Immature natural killer cell (primary cell): ENCODE measurements around the gene CENPS. TPM values are rescaled to one million over a fixed set of nuclear protein-coding genes. Genes with fewer than 3 reads are reported as not detected.
A peak's percentile ranks its signal among the peaks of the same experiment; 100 is the strongest.
"Not testable (repeated sequence)": the region's sequence is repeated elsewhere in the genome, so short reads cannot be mapped to it uniquely, and the experiment has no call there.

Experiments used
- DNase-seq, 3 donors: peaks; one replicate each; pipeline ENCODE4 v3.0.0; 2022; ENCODE audit warnings: mixed read lengths in 1 of 3
- H3K27ac Mint-ChIP-seq, 6 donors: one replicate each; pipeline ENCODE4 v1.8.0; 2020; ENCODE audit warnings: mixed read lengths in 6 of 6, mild to moderate bottlenecking in 5 of 6, inconsistent platforms in 4 of 6, moderate library complexity in 3 of 6
- H3K27me3 Mint-ChIP-seq, 3 donors: one replicate each; pipeline ENCODE4 v1.8.0; 2020 to 2021; ENCODE audit warnings: low read depth in 3 of 3, mild to moderate bottlenecking in 3 of 3, mixed read lengths in 3 of 3, moderate library complexity in 3 of 3, inconsistent platforms in 1 of 3
- H3K36me3 Mint-ChIP-seq, 3 donors: one replicate each; pipeline ENCODE4 v1.8.0; 2020; ENCODE audit warnings: mixed read lengths in 3 of 3, inconsistent platforms in 2 of 3, mild to moderate bottlenecking in 2 of 3
- H3K4me1 Mint-ChIP-seq, 2 donors: one replicate each; pipeline ENCODE4 v1.8.0; 2020; ENCODE audit warnings: inconsistent platforms in 2 of 2, mild to moderate bottlenecking in 2 of 2, mixed read lengths in 2 of 2, moderate library complexity in 1 of 2
- H3K4me3 Mint-ChIP-seq, 5 donors: one replicate each; pipeline ENCODE4 v1.8.0; 2020; ENCODE audit warnings: mild to moderate bottlenecking in 5 of 5, mixed read lengths in 5 of 5, inconsistent platforms in 3 of 5, moderate library complexity in 3 of 5
- H3K9me3 Mint-ChIP-seq, 6 donors: one replicate each; pipeline ENCODE4 v1.8.0; 2020; ENCODE audit warnings: mild to moderate bottlenecking in 6 of 6, mixed read lengths in 6 of 6, inconsistent platforms in 4 of 6, moderate library complexity in 3 of 6
- polyA plus RNA-seq, 3 donors: library from polyadenylated mRNA; unstranded; fragments of 300-500 nt; fragmentation: Illumina TruSeq; gene quantifications; one replicate each; pipeline ENCODE4 v1.2.3, GENCODE V29; 2021

CENPS gene
- polyA plus RNA-seq, 3 donors from 2014 or later: 7.8 to 12.1 (median 8.1) TPM

DNA sequence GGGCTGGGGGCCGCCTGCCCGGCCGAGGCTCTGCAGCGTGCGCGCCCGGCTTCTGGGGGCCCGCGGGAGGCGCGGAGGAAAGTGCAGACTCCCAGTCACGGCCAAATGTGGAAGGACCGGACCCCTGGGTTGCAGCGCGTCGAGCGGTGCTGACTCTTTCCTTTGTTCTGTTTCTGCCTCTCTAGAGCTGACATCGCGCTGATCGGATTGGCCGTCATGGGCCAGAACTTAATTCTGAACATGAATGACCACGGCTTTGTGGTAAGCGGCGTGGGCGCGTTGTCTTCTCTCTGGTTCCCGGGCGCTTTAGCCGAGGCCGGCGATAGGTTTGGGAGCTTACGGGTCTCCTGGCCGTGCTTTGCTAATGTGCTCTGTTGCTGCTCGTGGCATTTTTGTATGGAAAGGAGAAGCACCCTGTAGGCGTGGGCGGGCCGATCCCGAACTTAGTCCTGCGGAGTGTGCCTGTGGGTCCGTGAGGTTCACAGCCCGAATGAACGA is 30.7 kb upstream of the CENPS start:
- no peaks in the 10 kb centered on the region for H3K9me3 Mint-ChIP-seq
- H3K36me3 Mint-ChIP-seq: peaks cover 8 to 17% (median 10%) of the 10 kb centered on the region in 3 donors
- H3K4me1 Mint-ChIP-seq: peaks cover 21 to 26% of the 10 kb centered on the region in 2 donors
- H3K4me3 Mint-ChIP-seq: peak overlapping the region; percentile 86 to 94 (median 91)
- peaks cover 0 to 6% (median 3%) of the 10 kb centered on the region in 3 donors for H3K27me3 Mint-ChIP-seq
- peak overlapping the region; percentile 56 to 82 (median 78) for H3K27ac Mint-ChIP-seq
- no peak for DNase-seq

DNA sequence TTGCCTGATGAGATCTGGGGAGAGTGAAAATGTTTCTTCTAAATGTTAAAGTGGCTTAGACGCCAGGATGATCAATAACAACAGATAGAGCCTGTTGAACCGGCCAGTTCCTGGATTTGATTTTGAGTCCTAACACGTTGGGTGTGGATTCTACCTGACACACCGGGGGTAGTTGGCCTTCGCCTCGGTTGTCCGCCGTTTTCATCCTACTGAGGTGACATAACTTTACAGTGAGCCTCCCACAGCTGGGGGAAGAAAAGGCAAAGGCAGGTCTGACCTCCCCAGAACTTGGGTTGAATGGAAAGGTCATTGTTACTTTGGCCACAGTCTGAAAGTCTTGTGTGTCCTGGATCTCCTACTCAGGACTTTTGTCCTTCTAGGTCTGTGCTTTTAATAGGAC is 30.2 kb upstream of the CENPS start:
- H3K4me1 Mint-ChIP-seq: peaks cover 21 to 26% of the 10 kb centered on the region in 2 donors
- peak overlapping the region; percentile 86 to 94 (median 91) for H3K4me3 Mint-ChIP-seq
- H3K9me3 Mint-ChIP-seq: no peaks in the 10 kb centered on the region
- peaks cover 8 to 17% (median 12%) of the 10 kb centered on the region in 3 donors for H3K36me3 Mint-ChIP-seq
- peaks cover 0 to 6% (median 3%) of the 10 kb centered on the region in 3 donors for H3K27me3 Mint-ChIP-seq
- H3K27ac Mint-ChIP-seq: peak overlapping the region in 4 of 6 donors; percentile 72 to 82 (median 79)
- no peak for DNase-seq

- DNase-seq: no peak
- peaks cover 0 to 4% (median 3%) of the 10 kb centered on the region in 3 donors for H3K27me3 Mint-ChIP-seq
- H3K9me3 Mint-ChIP-seq: no peaks in the 10 kb centered on the region
- H3K4me3 Mint-ChIP-seq: no peak overlapping the region
- H3K36me3 Mint-ChIP-seq: peaks cover 8 to 17% (median 12%) of the 10 kb centered on the region in 3 donors
- peaks cover 21 to 26% of the 10 kb centered on the region in 2 donors for H3K4me1 Mint-ChIP-seq
- no peak overlapping the region for H3K27ac Mint-ChIP-seq
Observed at GRCh38 chr1:10401281-10401680, 29.0 kb upstream of the CENPS start.

DNA sequence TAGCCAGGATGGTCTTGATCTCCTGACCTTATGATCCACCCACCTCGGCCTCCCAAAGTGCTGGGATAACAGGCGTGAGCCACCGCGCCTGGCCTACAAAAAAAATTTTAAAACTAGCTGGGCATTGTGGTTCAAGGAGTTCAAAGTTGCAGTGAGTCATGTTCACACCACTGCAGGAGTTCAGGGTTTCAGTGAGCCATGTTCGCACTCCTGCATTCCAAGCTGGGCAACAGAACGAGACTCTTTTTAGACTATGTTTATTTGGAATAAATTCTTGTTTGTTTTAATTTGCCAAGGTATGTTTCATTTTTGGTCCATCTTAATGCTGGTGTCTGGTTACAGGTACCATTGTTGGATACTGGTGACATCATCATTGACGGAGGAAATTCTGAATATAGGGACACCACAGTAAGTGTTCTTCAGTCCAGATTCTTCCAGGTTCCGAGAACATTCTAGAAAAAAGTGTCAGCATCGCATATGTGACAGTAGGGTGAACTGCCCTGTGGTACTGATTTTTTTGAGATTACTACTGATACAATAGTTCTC is 27.4 kb upstream of the CENPS start:
- Mint-ChIP-seq H3K9me3 (no peaks in the 10 kb centered on the region), H3K4me1 (peaks cover 20% of the 10 kb centered on the region in 2 donors), H3K27me3 (peaks cover 0 to 4% (median 3%) of the 10 kb centered on the region in 3 donors), H3K27ac (no peak overlapping the region), H3K4me3 (no peak overlapping the region), H3K36me3 (peaks cover 8 to 28% (median 17%) of the 10 kb centered on the region in 3 donors)
- DNase-seq: no peak

DNA sequence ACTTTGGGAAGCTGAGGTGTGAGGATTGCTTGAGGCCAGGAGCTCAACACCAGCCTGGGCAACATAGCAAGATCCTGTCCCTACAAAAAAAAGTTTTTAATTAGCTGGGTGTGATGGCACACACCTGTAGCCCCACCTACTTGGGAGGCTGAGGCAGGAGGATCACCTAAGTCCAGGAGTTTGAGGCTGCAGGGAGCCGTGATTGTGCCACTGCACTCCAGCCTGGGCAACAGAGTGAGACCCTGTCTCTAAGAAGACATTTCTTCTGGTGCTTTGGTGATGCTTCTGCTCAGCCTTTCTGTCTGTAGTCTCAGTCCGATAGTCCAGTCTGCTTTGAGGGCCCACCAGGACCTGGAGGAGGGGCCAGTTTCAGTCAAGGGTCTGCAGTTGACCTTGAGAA is 23.0 kb upstream of the CENPS start:
- Mint-ChIP-seq H3K4me3 (no peak overlapping the region), H3K36me3 (peaks cover 15 to 49% (median 31%) of the 10 kb centered on the region in 3 donors), H3K27ac (no peak overlapping the region), H3K4me1 (no peaks in the 10 kb centered on the region), H3K9me3 (no peaks in the 10 kb centered on the region), H3K27me3 (peaks cover 0 to 2% (median 0%) of the 10 kb centered on the region in 3 donors)
- DNase-seq: no peak

GRCh38 chr1:10415211-10415930 is 14.9 kb upstream of the CENPS start:
- DNase-seq: no peak
- H3K27me3 Mint-ChIP-seq: no peaks in the 10 kb centered on the region
- H3K4me3 Mint-ChIP-seq: no peak overlapping the region
- H3K36me3 Mint-ChIP-seq: peaks cover 26 to 74% (median 43%) of the 10 kb centered on the region in 3 donors
- H3K4me1 Mint-ChIP-seq: peaks cover 0 to 3% of the 10 kb centered on the region in 2 donors
- H3K27ac Mint-ChIP-seq: no peak overlapping the region
- no peaks in the 10 kb centered on the region for H3K9me3 Mint-ChIP-seq

DNA sequence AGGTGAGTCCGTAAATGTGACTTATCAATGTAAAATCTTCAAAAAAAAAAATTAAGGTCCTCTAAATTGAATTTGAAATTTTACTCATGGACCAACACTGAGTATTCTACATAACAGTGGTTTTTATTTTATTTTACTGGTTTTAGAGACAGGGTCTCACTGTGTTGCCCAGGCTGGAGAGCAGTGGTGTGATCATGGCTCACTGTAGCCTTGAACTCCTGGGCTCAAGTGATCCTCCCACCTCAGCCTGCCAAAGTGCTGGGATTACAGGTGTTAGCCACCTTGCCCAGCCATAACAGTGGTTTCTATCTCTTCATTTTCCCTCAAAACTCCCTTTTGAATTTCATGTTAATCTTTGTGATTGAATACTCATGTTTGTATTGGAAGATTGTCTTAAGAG is 14.3 kb upstream of the CENPS start:
- DNase-seq, H3K4me3 Mint-ChIP-seq, H3K27me3 Mint-ChIP-seq, H3K9me3 Mint-ChIP-seq, H3K27ac Mint-ChIP-seq, H3K4me1 Mint-ChIP-seq: not testable (repeated sequence)
- peaks cover 27 to 75% (median 43%) of the 10 kb centered on the region in 3 donors for H3K36me3 Mint-ChIP-seq

DNA sequence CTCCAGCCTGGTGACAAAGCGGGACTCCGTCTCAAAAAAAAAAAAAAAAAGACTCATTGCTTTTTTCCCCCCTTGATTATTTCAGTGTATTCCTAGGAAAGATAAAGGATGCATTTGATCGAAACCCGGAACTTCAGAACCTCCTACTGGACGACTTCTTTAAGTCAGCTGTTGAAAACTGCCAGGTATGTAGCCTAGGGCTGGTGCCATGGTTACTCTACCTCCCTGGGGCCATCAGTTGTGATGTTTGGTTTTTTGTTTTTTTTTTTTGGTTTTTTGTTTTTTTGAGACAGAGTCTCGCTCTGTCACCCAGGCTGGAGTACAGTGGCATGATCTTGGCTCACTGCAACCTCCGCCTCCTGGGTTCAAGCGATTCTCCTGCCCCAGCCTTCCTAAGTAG is 11.5 kb upstream of the CENPS start:
- not testable (repeated sequence) for H3K9me3 Mint-ChIP-seq, H3K4me1 Mint-ChIP-seq, H3K27ac Mint-ChIP-seq, H3K4me3 Mint-ChIP-seq, H3K27me3 Mint-ChIP-seq, DNase-seq
- peaks cover 16 to 50% (median 23%) of the 10 kb centered on the region in 3 donors for H3K36me3 Mint-ChIP-seq

- H3K27ac Mint-ChIP-seq: peak overlapping the region in 1 of 6 donors; percentile 50
- no peaks in the 10 kb centered on the region for H3K9me3 Mint-ChIP-seq
- DNase-seq: no peak
- H3K27me3 Mint-ChIP-seq: peaks cover 0 to 2% (median 2%) of the 10 kb centered on the region in 3 donors
- H3K4me1 Mint-ChIP-seq: peaks cover 0 to 3% of the 10 kb centered on the region in 2 donors
- H3K4me3 Mint-ChIP-seq: no peak overlapping the region
- peaks cover 16 to 44% (median 19%) of the 10 kb centered on the region in 3 donors for H3K36me3 Mint-ChIP-seq
Observed at GRCh38 chr1:10419351-10419750, 10.9 kb upstream of the CENPS start.

DNA sequence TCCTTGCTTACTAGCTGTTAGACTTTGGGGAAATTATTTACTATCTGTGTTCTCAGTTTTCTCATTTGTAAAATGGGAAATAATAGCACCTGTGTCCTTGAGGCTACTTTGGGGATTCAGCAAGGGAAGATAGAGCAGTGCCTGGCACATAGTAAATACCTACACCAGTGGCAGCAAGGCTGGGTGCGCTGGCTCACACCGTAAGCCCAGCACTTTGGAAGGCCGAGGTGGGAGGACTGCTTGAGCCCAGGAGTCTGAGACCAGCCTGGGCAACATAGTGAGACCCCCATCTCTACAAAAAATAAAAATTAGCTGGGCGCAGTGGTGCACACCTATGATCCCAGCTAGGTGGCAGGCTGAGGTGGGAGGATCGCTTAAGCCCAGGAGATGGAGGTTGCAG is 8.6 kb upstream of the CENPS start:
- Mint-ChIP-seq H3K9me3 (no peaks in the 10 kb centered on the region), H3K4me3 (no peak overlapping the region), H3K36me3 (peaks cover 13 to 33% (median 15%) of the 10 kb centered on the region in 3 donors), H3K4me1 (no peaks in the 10 kb centered on the region), H3K27ac (no peak overlapping the region), H3K27me3 (peaks cover 0 to 2% (median 2%) of the 10 kb centered on the region in 3 donors)
- no peak for DNase-seq

DNA sequence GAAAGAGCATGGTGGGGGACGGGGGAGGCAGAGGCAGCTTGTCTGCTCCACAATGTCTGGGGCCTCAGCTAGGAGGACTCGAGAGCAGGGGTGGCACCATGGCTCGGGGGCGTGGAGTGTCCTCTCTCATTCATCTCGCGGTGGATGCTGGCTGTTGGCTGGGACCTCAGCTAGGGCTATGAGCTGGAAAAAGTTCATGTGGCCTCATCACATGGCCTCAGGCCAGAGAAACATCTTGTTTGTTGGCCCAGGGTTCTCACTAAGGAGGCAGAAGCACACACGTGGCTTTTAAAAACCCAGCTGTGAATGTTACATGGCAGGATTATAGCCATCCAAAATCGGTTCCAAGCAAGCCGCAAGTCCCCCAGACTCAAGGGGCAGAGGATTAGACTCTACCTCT is 6.2 kb upstream of the CENPS start:
- H3K36me3 Mint-ChIP-seq: peaks cover 9 to 15% (median 13%) of the 10 kb centered on the region in 3 donors
- H3K27me3 Mint-ChIP-seq: peaks cover 2 to 4% (median 2%) of the 10 kb centered on the region in 3 donors
- DNase-seq: no peak
- H3K4me3 Mint-ChIP-seq: no peak overlapping the region
- H3K9me3 Mint-ChIP-seq: no peaks in the 10 kb centered on the region
- H3K4me1 Mint-ChIP-seq: peaks cover 3 to 5% of the 10 kb centered on the region in 2 donors
- no peak overlapping the region for H3K27ac Mint-ChIP-seq

- no peak overlapping the region for H3K27ac Mint-ChIP-seq
- H3K27me3 Mint-ChIP-seq: peaks cover 2 to 10% (median 2%) of the 10 kb centered on the region in 3 donors
- no peak for DNase-seq
- peaks cover 4 to 10% (median 10%) of the 10 kb centered on the region in 3 donors for H3K36me3 Mint-ChIP-seq
- H3K9me3 Mint-ChIP-seq: no peaks in the 10 kb centered on the region
- peaks cover 3 to 5% of the 10 kb centered on the region in 2 donors for H3K4me1 Mint-ChIP-seq
- H3K4me3 Mint-ChIP-seq: no peak overlapping the region
Observed at GRCh38 chr1:10424651-10425050, 5.6 kb upstream of the CENPS start.

DNA sequence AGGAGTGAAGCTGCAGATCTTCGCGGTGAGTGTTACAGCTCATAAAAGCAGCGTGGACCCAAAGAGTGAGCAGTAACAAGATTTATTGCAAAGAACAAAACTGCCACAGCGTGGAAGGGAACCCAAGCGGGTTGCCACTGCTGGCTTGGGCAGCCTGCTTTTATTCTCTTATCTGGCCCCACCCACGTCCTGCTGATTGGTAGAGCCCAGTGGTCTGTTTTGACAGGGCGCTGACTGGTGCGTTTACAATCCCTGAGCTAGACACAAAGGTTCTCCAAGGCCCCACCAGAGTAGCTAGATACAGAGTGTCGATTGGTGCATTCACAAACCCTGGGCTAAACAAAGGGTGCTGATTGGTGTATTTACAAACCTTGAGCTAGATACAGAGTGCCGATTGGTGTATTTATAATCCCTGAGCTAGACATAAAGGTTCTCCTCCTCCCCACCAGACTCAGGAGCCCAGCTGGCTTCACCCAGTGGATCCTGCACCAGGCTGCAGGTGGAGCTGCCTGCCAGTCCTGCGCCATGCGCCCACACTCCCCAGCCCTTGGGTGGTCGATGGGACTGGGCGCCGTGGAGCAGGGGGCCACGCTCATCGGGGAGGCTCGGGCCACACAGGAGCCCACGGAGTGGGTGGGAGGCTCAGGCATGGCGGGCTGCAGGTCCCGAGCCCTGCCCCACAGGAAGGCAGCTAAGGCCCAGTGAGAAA is 4.3 kb upstream of the CENPS start:
- Mint-ChIP-seq H3K4me3 (peak overlapping the region in 2 of 5 donors; percentile 4 to 58), H3K4me1 (peaks cover 12 to 17% of the 10 kb centered on the region in 2 donors), H3K27me3 (peaks cover 8 to 21% (median 10%) of the 10 kb centered on the region in 3 donors)
- H3K36me3 Mint-ChIP-seq, H3K9me3 Mint-ChIP-seq, H3K27ac Mint-ChIP-seq, DNase-seq: not testable (repeated sequence)

- H3K4me1 Mint-ChIP-seq: peaks cover 17 to 22% of the 10 kb centered on the region in 2 donors
- not testable (repeated sequence) for H3K27ac Mint-ChIP-seq, H3K36me3 Mint-ChIP-seq, H3K9me3 Mint-ChIP-seq, DNase-seq, H3K4me3 Mint-ChIP-seq
- peaks cover 11 to 23% (median 13%) of the 10 kb centered on the region in 3 donors for H3K27me3 Mint-ChIP-seq
Observed at GRCh38 chr1:10426535-10426848, 3.7 kb upstream of the CENPS start.
